B cell (primary cell): ENCODE results near the gene TTLL1.

Experiments
- CTCF ChIP-seq: fragments of 200-600 bp; IDR thresholded peaks from one replicate; pipeline ENCODE4 v1.8.0; 2022; ENCODE audit warnings: antibody characterized with exemption, mild to moderate bottlenecking
- EZH2 ChIP-seq: IDR thresholded peaks from 2 replicates; pipeline ENCODE4 v1.6.1; 2012; ENCODE audit warnings: borderline replicate concordance, low read depth, mild to moderate bottlenecking, moderate library complexity, low read length; ENCODE audit not compliant: insufficient read depth, poor library complexity, severe bottlenecking

- TF ChIP-seq EZH2 (no peak), CTCF (no peak)
Measured at GRCh38 chr22:42997582-42998090, 91.6 kb downstream of the TTLL1 start.
